ENCODE measurements around the gene FANCM.

DNA sequence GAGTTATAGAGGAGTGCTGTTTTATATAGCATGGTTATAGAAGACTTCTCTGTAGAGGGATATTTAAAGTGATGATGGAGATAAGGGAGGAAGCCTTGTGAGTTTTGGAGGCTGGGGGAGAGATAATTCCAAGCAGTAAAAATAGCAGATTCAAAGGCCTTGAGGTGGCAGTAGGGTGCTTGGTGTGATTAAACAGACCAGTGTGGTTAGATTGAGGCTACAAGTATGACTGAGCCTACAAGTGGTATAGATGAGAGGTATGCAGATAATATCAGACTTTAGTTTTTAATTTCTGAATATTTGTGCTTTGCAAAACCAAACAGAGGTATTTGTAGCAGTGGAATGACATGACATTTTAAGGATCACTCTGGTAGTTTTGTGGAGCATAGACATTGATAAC, 20.3 kb downstream of the FANCM start:
- TF ChIP-seq, protein P1, sequence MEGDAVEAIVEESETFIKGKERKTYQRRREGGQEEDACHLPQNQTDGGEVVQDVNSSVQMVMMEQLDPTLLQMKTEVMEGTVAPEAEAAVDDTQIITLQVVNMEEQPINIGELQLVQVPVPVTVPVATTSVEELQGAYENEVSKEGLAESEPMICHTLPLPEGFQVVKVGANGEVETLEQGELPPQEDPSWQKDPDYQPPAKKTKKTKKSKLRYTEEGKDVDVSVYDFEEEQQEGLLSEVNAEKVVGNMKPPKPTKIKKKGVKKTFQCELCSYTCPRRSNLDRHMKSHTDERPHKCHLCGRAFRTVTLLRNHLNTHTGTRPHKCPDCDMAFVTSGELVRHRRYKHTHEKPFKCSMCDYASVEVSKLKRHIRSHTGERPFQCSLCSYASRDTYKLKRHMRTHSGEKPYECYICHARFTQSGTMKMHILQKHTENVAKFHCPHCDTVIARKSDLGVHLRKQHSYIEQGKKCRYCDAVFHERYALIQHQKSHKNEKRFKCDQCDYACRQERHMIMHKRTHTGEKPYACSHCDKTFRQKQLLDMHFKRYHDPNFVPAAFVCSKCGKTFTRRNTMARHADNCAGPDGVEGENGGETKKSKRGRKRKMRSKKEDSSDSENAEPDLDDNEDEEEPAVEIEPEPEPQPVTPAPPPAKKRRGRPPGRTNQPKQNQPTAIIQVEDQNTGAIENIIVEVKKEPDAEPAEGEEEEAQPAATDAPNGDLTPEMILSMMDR (conservative IDR thresholded peaks at IDR 0.05; ENCODE audit: low read depth, low read length), result no peak
- no peak for TF ChIP-seq EZH2 (IDR thresholded peaks at IDR 0.05; ENCODE audit: low read length, unreplicated experiment)
